ENCODE results near the gene VAPA. TPM values are rescaled to one million over a fixed set of nuclear protein-coding genes. Genes with fewer than 3 reads are reported as not detected.
A peak's percentile ranks its signal among the peaks of the same experiment; 100 is the strongest.

Gene VAPA
- total RNA-seq, 1 donor from 2014 or later, result 132 TPM

DNA sequence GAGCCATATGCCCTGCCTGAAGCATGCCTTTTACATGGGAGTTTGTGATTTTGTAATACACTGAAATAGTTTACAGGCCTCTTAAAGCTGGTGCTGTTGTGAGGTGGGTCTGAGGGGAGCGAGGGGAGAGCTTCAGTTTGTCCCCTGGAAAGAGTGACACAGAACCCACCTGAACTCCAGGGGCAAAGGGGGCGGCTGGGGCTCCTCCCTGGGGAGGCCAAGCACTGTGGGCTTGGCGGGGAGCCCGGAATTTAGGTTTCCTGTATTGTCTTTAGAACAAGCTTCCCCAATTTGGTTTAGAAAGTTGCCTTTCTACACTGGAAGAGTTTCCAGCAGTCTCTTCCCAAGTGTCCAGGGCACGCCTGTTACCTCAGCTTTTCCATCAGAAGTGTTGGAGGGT lies 75.7 kb downstream of the VAPA start:
- no peak for DNase-seq (ENCODE audit: extremely low spot score, unreplicated experiment)
- Mint-ChIP-seq H3K9me3 (peaks cover 15% of the 10 kb centered on the region), H3K27me3 (peaks cover 3% of the 10 kb centered on the region), H3K36me3 (peaks cover 4% of the 10 kb centered on the region), H3K4me3 (no peak overlapping the region), H3K27ac (no peak overlapping the region), H3K4me1 (ENCODE audit: unreplicated experiment) (peaks cover 49% of the 10 kb centered on the region)
- TF ChIP-seq, protein P1, sequence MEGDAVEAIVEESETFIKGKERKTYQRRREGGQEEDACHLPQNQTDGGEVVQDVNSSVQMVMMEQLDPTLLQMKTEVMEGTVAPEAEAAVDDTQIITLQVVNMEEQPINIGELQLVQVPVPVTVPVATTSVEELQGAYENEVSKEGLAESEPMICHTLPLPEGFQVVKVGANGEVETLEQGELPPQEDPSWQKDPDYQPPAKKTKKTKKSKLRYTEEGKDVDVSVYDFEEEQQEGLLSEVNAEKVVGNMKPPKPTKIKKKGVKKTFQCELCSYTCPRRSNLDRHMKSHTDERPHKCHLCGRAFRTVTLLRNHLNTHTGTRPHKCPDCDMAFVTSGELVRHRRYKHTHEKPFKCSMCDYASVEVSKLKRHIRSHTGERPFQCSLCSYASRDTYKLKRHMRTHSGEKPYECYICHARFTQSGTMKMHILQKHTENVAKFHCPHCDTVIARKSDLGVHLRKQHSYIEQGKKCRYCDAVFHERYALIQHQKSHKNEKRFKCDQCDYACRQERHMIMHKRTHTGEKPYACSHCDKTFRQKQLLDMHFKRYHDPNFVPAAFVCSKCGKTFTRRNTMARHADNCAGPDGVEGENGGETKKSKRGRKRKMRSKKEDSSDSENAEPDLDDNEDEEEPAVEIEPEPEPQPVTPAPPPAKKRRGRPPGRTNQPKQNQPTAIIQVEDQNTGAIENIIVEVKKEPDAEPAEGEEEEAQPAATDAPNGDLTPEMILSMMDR (conservative IDR thresholded peaks at IDR 0.05), result no peak

DNA sequence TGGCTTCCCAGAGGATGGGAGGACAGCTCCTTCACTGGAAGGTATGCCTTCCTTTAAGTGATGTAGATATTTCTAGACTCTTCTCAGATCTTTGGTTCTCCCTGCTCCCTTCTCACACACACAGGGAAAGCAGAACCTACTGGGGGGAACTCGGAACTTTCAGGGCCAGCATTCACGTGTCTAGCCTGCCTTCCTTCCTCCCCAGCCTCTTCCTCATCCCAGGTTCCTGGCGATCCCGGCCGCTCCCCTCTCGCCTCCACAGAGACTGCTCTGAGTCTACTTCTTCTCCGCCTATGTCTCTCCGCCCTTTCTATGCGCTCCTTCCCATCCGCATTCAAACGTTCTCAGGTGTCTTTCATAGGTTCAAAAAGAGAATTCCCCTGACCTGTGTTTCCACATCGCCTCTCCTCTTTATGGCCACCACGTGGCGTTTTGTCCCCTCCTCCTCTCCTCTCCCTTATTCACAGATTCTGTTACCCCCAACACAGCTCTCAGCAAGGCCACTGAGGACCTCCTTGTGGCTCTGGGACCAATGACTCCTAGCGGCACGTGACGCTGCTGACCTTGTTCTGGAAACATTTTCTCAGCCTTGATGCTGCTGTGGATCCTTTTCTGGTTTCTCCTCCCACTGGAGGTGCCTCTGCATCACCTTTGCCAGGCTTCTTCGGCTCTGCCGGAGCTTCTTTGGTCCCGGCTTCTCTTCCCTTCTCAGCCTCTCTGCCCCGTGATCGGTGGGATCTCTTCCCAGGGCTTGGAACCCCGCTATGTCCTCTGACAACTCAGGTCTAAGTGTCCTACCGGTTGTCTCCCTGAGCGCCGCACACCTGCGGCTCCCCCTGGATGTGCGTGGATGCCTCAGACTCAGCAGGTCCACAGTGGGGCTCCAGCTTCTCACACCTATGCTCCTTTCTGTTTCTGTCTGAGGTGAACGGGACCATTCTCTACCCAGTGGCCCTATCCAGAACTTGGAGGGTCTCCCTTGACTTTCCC lies 77.5 kb downstream of the VAPA start:
- H3K4me3 Mint-ChIP-seq, result no peak overlapping the region
- no peak overlapping the region for H3K27ac Mint-ChIP-seq
- H3K27me3 Mint-ChIP-seq, result peaks cover 3% of the 10 kb centered on the region
- no peak for DNase-seq (ENCODE audit: extremely low spot score, unreplicated experiment)
- H3K36me3 Mint-ChIP-seq, result peaks cover 1% of the 10 kb centered on the region
- peaks cover 46% of the 10 kb centered on the region for H3K4me1 Mint-ChIP-seq (ENCODE audit: unreplicated experiment)
- TF ChIP-seq, protein P1 (conservative IDR thresholded peaks at IDR 0.05), result no peak
- peaks cover 12% of the 10 kb centered on the region for H3K9me3 Mint-ChIP-seq

DNA sequence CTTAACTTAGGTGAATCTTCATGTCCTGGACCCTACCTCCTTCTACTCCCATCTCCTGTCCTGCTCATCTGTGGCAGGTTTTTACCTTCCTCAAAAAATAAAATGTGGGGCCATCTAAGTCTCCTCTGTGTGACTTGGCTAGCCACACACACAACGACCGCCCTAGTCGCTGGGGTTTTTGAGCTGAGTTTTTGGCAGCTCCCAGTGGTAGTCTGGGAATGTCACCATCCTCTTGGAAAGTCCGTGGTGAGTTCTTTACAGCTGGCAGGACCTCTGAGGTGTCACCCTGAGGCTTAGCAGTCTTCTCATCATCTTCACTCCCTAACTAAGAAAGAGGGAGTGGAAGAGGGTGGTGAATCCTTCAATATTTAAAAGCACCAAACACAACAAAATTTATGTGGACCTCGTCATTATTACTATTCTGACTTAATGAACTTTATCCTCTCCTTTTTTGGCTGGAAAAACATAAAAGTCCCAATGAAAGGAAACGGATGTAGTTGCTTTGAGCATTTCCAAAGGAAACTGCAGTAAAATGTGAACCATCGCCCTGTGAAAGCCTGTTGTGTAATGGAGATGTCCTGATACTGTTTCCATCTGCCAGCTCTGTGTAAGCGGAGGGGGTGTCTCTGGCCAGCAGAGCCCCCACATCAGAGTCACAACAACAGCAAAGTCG lies 78.6 kb downstream of the VAPA start:
- no peak for DNase-seq (ENCODE audit: extremely low spot score, unreplicated experiment)
- TF ChIP-seq, protein P1 (conservative IDR thresholded peaks at IDR 0.05), result no peak
- H3K4me1 Mint-ChIP-seq (ENCODE audit: unreplicated experiment), result peaks cover 42% of the 10 kb centered on the region
- H3K27ac Mint-ChIP-seq, result no peak overlapping the region
- H3K27me3 Mint-ChIP-seq, result peaks cover 3% of the 10 kb centered on the region
- no peak overlapping the region for H3K4me3 Mint-ChIP-seq
- no peaks in the 10 kb centered on the region for H3K36me3 Mint-ChIP-seq
- peaks cover 10% of the 10 kb centered on the region for H3K9me3 Mint-ChIP-seq

DNA sequence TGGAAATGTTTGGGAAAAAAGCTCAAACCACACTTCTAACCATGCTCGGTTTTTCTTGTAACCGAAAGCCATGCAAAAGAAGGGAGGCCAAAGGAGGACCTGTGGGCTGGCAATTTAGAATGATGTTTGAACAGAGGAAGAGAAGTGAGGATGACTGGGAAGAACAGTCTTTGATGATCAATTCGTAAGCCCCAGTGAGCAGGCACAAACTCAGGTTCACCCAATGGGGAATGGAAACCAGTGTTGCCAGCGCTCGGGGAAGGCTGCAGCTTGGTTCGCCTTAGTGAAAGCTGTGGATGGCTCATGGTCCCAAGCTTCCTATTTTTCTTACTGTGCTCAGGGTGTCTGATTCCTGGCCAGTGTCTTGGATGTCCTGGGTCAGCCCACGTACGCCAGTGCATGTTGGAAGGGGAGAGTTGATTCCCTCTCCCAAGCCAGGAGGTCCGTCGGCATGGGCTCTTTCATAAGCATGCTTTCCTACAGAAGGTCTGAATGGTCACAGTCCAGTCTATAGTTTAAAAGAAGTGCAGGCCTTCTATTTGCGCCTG lies 79.2 kb downstream of the VAPA start:
- Mint-ChIP-seq H3K36me3 (no peaks in the 10 kb centered on the region), H3K4me1 (ENCODE audit: unreplicated experiment) (peaks cover 36% of the 10 kb centered on the region), H3K4me3 (no peak overlapping the region), H3K9me3 (peaks cover 14% of the 10 kb centered on the region), H3K27ac (no peak overlapping the region), H3K27me3 (peaks cover 3% of the 10 kb centered on the region)
- TF ChIP-seq, protein P1 (conservative IDR thresholded peaks at IDR 0.05), result no peak
- no peak for DNase-seq (ENCODE audit: extremely low spot score, unreplicated experiment)

DNA sequence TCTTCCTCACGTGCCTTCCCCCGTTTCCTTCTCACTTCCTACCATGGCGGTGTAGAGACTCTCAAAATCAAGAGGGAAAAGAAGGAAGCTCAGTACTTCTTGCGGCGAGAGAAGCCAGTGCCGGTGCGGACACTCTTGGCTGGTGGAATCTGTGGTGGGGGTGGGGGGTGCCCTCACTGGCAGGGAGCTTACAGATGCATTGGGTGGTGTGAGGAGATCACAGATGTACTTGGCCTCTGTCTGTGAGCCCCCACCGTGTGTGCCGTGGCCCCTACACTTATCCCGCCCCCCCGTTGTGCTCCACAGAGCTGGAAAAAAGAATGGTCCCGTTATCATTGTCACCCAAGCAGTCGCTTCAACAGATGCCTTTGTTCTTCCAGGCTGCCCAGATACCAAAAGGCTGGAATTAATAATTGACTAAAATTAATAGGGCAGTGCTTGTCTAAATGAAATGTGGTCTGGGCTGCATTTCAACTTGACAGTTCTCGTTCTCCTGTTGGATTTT lies 79.8 kb downstream of the VAPA start:
- H3K4me1 Mint-ChIP-seq (ENCODE audit: unreplicated experiment), result peaks cover 31% of the 10 kb centered on the region
- H3K27me3 Mint-ChIP-seq, result peaks cover 3% of the 10 kb centered on the region
- no peaks in the 10 kb centered on the region for H3K36me3 Mint-ChIP-seq
- TF ChIP-seq, protein P1 (conservative IDR thresholded peaks at IDR 0.05), result no peak
- peak overlapping the region; percentile 48 for H3K27ac Mint-ChIP-seq
- peak overlapping the region; percentile 53 for H3K4me3 Mint-ChIP-seq
- DNase-seq (ENCODE audit: extremely low spot score, unreplicated experiment), result no peak
- H3K9me3 Mint-ChIP-seq, result peaks cover 19% of the 10 kb centered on the region
